ENCODE data around the gene LEMD1.

DNA sequence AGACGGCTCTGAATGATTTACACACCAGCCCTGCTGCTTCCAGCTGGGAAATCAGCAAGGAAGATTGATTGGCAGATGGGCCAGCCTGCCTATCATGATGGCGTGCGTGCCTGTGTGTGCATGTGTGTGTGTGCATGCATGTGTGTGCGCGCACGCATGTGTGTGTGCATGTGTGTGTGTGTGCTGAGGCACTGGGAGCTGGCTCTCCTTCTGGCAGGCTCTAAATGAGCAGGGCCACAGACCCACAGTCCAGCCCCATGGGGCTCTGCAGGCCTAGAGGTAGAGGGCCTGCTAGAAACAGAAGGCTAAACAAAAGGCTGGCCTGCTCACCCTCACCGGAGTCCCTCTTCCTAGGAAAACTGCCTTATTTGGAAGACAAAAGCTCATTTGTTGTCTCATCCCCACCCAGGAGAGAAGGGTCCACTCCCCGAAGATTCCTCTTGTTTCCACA, 71.1 kb downstream of the LEMD1 start:
- TF ChIP-seq, protein P1, sequence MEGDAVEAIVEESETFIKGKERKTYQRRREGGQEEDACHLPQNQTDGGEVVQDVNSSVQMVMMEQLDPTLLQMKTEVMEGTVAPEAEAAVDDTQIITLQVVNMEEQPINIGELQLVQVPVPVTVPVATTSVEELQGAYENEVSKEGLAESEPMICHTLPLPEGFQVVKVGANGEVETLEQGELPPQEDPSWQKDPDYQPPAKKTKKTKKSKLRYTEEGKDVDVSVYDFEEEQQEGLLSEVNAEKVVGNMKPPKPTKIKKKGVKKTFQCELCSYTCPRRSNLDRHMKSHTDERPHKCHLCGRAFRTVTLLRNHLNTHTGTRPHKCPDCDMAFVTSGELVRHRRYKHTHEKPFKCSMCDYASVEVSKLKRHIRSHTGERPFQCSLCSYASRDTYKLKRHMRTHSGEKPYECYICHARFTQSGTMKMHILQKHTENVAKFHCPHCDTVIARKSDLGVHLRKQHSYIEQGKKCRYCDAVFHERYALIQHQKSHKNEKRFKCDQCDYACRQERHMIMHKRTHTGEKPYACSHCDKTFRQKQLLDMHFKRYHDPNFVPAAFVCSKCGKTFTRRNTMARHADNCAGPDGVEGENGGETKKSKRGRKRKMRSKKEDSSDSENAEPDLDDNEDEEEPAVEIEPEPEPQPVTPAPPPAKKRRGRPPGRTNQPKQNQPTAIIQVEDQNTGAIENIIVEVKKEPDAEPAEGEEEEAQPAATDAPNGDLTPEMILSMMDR (IDR thresholded peaks at IDR 0.05) = no peak
- TF ChIP-seq POLR2AphosphoS5 (IDR thresholded peaks at IDR 0.05; ENCODE audit: low read depth, low read length) = no peak
- TF ChIP-seq, protein P2, sequence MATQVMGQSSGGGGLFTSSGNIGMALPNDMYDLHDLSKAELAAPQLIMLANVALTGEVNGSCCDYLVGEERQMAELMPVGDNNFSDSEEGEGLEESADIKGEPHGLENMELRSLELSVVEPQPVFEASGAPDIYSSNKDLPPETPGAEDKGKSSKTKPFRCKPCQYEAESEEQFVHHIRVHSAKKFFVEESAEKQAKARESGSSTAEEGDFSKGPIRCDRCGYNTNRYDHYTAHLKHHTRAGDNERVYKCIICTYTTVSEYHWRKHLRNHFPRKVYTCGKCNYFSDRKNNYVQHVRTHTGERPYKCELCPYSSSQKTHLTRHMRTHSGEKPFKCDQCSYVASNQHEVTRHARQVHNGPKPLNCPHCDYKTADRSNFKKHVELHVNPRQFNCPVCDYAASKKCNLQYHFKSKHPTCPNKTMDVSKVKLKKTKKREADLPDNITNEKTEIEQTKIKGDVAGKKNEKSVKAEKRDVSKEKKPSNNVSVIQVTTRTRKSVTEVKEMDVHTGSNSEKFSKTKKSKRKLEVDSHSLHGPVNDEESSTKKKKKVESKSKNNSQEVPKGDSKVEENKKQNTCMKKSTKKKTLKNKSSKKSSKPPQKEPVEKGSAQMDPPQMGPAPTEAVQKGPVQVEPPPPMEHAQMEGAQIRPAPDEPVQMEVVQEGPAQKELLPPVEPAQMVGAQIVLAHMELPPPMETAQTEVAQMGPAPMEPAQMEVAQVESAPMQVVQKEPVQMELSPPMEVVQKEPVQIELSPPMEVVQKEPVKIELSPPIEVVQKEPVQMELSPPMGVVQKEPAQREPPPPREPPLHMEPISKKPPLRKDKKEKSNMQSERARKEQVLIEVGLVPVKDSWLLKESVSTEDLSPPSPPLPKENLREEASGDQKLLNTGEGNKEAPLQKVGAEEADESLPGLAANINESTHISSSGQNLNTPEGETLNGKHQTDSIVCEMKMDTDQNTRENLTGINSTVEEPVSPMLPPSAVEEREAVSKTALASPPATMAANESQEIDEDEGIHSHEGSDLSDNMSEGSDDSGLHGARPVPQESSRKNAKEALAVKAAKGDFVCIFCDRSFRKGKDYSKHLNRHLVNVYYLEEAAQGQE (IDR thresholded peaks at IDR 0.05; ENCODE audit: insufficient read depth in 1 of 2, low read depth in 2 of 2, low read length in 1 of 2) = no peak
- TF ChIP-seq SIN3A (IDR thresholded peaks at IDR 0.05; ENCODE audit: borderline replicate concordance, insufficient read depth, low read depth, low read length) = no peak
